COLO668 (cell line): ENCODE results near the gene TANGO6.

ENCODE experiments used
- DNase-seq: peaks from one replicate; lab custom pipeline; 2025; ENCODE audit not compliant: unreplicated experiment; lab: John Stamatoyannopoulos, UW

Gene TANGO6

GRCh38 chr16:68907297-68907696 lies 64.0 kb downstream of the TANGO6 start:
- DNase-seq, result no peak

DNA sequence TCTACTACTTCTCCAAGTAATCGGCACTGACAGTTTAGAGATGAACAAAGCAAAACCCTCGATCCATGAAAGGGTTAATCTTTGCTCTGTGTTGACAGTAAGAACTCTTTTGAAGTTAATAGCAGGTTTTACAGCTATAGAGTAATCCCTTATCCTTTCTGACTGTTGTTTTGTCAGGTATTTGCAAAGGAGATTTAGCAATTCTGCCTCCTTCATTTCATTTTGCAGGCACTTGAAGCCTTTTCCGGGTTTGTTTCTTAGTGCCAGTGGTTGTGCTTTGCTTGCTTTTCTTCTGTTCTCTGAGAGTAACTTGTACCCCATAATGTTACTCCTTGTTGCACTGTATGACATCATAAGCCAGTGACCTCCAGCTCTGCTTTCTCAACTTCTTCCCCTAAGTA lies 64.5 kb downstream of the TANGO6 start:
- DNase-seq, result no peak

DNA sequence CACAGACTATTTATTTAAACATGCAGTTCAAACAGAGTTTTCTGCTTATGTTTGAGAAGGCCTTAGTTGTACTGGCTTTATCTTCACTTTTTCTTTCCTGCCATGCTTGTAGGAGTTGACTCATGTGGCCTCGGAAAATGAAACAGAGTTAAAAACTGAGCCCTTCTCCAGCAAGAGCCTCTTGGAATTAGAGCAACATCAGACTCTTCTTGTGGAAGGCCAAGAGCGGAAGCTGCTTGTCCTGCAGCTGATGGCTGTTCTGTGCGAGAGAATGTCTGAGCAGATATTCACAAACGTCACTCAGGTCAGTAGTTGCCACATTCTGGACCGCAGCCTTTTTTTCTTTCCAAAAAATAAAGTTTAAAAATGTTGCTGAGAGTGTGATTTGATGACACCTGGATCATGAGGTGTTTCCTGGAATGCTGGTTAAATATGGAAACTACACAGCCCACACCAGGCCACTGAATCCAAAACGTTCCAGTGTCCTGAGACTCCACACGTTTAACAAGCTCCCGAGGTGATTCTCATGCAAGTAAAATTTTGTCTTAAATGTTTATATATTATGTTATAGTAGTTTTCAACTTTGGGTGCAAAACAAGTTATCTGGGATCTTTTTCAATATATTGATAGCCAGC lies 65.9 kb downstream of the TANGO6 start:
- DNase-seq, result no peak

GRCh38 chr16:68910051-68910450 lies 66.7 kb downstream of the TANGO6 start:
- no peak for DNase-seq

GRCh38 chr16:68915589-68915988 lies 72.3 kb downstream of the TANGO6 start:
- no peak for DNase-seq

- DNase-seq, result no peak
These were observed 74.2 kb downstream of the TANGO6 start for GRCh38 chr16:68917541-68917940.

DNA sequence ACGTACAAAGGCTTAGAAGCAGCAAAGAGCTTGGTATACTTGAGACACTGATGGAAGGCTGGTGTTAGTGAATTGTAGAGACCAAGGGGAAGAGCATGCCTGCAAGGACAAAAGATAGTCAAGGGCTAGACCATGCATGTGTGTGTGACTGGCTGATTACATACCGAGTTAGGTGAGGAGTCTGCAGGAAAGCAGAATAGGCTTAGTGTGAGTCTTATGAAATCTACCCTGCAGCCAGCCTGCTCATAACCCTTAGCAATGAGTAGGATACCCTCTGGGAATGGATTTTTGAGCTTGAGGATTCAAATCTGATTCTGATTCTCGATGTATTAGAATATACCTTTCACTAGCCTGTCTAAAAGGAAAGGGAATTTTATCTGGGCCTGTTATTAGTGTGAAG lies 77.0 kb downstream of the TANGO6 start:
- no peak for DNase-seq

GRCh38 chr16:68921637-68922036 lies 78.3 kb downstream of the TANGO6 start:
- no peak for DNase-seq

- no peak for DNase-seq
These were observed 79.8 kb downstream of the TANGO6 start for GRCh38 chr16:68923116-68923515.

GRCh38 chr16:68927018-68927417 lies 83.7 kb downstream of the TANGO6 start:
- DNase-seq, result no peak

DNA sequence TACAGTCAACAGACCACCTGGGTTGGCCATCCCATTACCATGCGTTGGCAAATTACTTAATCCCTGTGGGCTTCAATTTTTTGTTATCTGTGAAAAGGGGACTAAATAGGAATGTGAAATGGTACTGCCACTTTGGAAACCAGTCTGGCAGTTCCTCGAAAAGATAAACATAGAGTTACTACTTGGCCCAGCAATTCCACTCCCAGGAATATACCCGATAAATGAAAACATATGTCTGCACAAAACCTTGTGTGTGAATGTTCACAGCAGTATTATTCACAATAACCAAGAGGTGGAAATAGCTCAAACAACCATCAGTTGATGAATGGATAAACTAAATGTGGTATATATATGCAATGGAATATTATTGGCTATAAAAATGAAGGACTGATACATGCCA lies 87.9 kb downstream of the TANGO6 start:
- no peak for DNase-seq

GRCh38 chr16:68934402-68934801 lies 91.1 kb downstream of the TANGO6 start:
- no peak for DNase-seq

- DNase-seq, result no peak
These were observed 91.7 kb downstream of the TANGO6 start for GRCh38 chr16:68935008-68935407.

DNA sequence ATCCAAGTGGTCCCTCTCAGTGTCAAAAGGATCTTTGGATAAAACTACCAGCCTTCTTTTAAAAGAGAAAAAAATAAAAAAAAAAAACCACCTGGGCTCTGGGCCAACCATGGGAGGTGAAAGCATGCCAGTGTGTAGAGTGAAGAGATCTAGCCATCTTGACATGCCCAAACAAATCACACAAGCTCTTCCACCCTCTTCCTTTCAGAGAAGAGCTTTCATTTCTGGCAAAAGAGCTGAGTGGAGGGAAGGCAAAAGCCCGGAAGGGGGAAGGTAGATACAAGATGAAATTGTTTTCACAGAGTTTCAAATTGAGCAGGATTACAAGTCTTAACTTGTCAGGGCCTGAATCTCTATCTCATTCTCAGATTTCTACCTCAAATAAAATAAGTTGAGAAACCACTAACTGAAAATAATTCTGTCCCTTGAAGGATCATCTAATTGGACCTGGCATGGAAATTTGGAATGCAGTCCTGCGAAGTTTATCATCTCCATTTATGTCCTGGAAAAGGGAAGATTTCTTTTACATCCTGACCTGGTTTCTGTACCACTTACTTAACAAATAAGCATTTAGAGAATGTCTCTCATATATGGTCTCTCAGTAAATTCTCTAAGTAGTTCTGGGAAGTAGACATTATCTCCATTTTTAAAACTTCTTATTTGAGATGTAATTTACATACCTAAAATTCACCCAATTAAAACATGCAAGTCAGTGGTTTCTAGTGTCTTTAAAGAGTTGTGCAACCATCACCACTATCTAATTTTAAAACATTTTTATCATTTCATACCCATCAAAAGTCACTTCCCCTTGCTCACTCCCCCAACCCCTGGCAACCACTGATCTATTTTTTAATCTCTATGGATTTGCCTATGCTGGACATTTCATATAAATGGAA lies 93.7 kb downstream of the TANGO6 start:
- no peak for DNase-seq

DNA sequence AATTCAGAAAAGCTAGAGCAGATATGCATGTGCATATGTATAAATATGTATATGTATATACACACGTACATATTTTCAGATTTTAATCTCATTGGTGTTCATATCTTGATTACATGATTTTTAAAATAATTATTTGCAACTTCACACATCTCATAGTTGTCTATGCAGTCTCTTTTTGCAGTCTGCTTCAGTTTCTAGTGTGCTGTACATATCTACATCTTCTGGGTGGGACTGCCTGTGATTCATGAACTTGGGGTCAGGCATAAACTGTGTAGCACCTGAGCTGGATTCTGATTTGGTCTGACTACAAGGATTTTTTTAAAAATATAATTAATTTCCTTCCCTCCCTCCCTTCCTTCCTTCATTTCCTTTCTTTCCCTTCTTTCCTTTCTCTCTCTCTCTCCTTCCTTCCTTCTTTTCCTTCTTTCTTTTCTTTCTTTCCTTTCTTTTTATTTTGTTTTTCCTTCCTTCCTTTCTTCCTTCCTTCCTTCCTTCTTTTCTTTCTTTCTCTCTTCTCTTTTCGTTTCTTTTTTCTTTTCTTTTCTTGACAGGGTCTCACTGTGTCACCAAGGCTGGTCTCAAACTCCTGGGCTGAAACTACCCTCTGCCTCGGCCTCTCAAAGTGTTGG lies 96.5 kb downstream of the TANGO6 start:
- DNase-seq, result no peak

GRCh38 chr16:68940816-68941215 lies 97.5 kb downstream of the TANGO6 start:
- no peak for DNase-seq

DNA sequence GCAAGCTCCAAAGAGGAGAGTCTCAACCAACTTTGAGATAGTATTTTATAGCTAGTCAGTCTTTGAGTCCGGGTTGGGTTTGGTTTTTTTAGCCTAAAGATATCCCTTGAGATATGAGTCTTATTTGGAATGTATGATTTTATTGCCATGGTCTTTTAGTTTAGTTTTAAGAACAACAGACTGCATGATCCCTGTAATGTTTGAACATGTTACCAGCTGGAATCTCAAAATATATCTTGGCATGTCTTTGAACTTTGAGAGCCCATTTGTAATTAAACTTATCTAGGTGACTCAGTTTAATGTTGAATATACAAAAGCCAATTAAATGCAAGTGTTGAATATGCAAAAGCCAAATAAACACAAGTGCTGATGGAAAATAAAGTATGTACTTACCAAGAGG lies 100.6 kb downstream of the TANGO6 start:
- DNase-seq, result no peak

DNA sequence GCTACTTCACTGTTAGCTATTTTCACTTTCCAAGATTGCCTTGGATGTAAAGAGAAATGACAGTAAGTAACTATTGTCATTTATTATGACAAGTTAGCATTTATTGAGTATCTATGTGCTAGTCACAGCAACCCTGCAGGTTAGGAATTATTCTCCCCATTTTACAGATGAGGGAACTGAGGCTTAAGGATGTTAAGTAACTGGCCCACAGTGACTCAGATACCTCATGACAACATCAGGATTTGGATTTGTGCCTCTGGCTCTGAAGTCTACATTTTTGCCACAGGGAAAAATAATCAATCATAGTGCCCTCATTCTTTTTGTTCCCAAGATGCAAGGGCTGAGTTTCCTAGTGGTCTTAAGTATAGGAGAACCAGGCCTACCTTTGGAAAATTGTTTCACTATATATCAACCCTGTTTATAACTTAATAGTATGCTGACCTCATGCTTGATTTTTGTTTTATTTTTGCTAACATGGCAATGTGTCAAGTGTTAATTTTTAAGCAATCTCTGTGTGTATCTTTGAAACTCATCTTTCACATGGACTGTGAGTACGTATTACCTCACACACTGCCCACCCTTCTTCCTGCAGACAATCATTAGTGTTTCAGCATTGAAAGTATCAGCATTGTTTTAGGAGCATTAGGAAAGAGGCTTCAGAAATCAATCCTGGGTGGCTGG lies 105.0 kb downstream of the TANGO6 start:
- no peak for DNase-seq

DNA sequence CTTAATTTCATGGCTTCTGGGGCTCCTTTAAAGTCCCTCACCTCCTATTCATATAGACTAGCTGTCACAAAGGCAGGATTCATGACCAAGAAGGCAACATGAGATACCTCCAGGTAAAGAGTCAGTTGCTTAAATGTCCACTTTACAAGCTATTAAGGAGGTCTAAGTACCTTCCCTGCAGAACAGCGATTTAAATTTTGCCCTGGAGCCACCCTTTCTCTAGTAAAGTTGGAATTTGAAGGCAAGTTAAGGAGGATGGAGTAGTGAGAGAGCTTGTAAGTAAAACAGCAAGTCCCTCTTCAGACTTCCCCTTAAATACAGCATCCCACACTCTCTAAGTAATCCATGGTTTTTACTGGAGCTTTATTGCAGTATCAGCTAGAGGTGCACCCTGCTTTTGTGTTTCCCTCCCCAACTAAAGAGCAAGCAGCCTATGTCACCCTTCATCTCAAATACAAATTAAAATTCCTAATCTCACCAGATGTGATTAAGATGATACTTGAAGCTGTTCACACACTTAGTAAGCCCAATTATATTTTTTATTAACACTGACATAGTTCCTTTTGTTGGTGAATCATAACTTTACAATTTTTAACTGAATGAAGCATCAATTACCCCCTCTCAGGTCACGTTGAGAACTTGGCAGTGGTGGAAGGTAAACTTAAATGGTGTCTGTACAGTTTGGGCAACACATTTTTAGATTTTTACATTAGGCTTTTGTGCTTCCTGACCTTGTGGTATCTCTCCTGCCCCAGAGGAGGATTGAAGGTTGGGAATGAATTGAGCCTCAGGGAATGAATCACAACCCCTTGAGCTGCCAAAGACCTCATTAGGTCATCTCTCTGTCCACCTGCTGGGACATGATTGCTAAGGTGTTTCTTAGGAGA lies 108.9 kb downstream of the TANGO6 start:
- no peak for DNase-seq

- no peak for DNase-seq
These were observed 111.7 kb downstream of the TANGO6 start for GRCh38 chr16:68954911-68955635.
